Left lobe of liver (tissue), 2 donors: Measurements from ENCODE around the gene OPN3. TPM values are rescaled to one million over a fixed set of nuclear protein-coding genes. Genes with fewer than 3 reads are reported as not detected.

Experiments used
- ATAC-seq: fragments of 200-7000 bp; cut with Tn5 transposase; one replicate; pipeline ENCODE4 v1.9.1; 2020; ENCODE audit warnings: mild to moderate bottlenecking, moderate library complexity
- DNase-seq: peaks from one replicate; pipeline ENCODE4 v3.0.0-alpha.2; 2020; ENCODE audit warnings: low spot score
- total RNA-seq: library from RNA; stranded (reverse); gene quantifications from one replicate; pipeline ENCODE4 v1.2.1, GENCODE V29; 2021
- donor health status: DM: no; HTN: no; CAD: no; lungs with moderate emphysema.
- donor health status: DM: no; HTN: yes; CAD: no.

OPN3 gene
- total RNA-seq, 1 donor from 2014 or later, result 15.3 TPM

DNA sequence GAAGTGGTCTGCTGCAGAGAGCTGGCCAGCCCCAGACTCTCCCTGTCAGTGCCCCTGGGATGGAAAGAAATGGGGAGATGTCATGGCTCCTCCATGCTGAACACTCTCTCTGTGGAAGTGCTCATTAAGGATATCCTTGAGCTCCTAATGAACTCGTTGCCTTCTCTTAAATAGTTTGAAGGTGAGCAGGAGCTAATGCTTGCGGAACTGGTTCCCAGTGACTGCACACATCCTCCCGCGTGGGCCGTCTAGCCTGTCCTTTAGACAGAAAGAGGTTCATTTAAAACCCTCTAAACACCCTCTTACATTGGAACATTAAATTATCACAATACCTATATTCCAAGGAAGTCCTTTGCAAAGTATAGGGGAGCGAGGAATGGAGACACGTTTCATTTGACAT is 6.0 kb upstream of the OPN3 start:
- ATAC-seq (no peak), DNase-seq (no peak)

DNA sequence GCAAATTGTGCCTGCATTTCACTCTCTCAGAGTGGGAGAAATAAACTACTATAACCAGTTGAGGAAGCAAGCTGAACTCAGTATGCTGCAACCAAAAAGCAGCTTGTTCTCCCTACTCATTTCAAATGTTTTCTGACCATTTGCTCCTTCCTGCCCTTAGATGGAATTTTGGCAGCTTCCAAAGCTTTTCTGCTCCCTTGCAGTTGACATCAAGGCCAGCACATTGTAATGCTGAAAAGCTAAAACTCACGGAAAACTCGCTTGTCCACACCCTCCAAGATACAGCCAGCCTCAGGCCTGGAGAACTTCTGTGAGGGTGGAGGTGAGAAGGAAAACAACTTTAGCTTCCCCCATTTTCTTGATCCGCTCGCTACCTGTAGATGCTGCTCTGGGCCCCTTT is 5.0 kb upstream of the OPN3 start:
- DNase-seq, result no peak
- no peak for ATAC-seq

DNA sequence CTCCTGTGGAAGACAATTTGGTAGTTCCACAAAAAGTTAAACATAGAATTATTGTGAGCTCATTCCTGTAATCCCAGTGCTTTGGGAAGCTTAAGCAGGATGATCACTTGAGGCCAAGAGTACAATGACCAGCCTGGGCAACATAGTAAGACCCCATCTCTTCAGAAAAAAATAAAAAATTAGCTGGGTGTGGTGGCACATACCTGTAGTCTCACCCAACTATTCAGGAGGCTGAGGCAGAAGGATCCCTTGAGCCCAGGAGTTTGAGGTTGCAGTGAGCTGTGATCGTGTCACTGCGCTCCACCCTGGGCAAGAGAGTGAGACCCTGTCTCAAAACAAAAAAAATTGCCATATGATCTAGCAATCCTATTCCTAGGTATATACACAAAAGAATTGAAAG is 4.1 kb upstream of the OPN3 start:
- ATAC-seq, result no peak
- no peak for DNase-seq

DNA sequence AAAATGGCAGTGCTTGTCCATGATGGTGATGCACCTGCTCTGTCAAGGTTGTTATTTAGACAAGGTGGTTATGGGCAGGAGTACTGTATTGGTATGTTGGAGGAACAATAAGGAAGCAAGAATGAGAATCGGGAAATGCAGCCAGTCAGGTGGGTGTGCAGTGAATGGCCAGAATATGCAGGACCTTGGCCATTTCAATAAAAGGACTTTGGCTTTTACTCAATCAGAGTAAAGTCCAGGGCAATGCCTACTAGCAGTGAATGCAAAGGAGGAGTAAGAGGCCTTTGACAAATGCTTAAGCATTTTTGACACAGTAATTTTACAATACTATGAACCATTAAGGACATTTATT is 2.4 kb upstream of the OPN3 start:
- ATAC-seq (no peak), DNase-seq (no peak)

DNA sequence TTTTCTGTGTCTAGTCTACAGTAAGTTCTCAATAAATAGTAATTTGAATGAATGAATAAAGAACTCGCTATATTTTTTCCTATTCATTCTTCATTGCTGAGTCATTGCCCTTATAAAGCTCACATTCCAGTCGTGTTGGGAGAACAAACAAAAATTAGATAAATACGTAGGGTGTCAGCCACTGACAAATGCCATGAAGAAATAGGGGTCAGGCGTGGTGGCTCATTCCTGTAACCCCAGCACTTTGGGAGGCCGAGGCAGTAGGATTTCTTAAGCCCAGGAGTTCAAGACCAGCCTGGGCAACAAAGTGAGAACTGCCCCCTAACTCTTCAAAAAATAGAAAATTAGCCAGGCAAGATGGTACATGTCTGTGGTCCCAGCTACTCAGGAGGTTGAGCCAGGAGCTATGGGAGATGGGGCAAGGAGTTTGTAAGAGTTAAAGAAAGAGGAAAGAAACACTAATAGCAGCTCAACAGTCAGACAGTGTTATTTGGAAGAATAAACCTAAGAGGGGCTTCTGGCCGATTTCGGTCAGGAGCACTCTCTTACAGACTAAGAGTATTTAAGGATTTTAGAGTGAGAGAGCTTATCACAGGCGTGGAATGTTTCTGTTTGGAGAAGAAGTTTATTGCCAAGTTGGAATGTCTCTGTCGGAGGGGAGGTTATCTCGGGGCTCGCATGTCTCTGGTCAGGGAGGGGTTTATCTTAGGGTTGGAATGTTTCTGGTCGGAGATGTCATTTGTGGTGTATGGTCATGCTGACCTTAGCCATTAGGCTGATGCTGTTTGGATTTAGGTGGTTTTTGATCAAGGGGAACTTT is 1.8 kb upstream of the OPN3 start:
- no peak for DNase-seq
- ATAC-seq, result no peak

DNA sequence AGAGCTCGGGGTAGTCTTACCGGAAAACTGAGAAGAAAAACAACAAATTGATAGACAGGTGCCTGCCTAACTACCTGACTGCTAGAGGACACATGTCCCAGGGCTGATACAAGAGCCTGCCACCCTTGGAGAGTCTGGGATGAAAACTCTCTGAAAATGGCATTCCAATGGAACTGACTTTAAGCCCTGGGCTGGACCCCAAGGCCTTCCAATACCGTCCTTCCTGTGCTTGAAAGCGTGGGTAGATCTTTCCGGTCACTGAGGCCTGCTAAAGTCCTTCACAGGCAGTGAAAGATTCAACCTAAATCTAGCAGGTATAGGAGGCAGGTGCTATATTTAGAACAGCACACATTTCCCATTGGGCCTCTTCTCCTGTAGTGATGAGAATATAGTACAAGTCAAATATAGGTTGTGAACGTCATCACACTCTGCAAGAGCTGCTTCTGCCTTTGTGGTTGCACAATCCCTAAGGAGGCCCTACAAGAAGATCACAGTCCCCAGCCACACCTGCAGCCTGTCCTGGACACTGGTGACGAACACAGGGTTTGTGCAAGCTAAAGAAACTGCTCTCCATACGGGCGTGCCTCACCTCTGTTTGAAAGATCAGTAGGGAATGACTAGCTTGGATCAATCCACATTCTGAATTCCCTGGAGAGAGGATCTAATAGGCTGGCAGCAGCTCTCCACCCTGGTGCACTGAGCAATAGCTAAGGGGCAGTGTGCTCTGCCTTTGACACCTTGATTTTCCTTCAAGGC is 876 bp upstream of the OPN3 start:
- ATAC-seq (no peak), DNase-seq (no peak)

DNA sequence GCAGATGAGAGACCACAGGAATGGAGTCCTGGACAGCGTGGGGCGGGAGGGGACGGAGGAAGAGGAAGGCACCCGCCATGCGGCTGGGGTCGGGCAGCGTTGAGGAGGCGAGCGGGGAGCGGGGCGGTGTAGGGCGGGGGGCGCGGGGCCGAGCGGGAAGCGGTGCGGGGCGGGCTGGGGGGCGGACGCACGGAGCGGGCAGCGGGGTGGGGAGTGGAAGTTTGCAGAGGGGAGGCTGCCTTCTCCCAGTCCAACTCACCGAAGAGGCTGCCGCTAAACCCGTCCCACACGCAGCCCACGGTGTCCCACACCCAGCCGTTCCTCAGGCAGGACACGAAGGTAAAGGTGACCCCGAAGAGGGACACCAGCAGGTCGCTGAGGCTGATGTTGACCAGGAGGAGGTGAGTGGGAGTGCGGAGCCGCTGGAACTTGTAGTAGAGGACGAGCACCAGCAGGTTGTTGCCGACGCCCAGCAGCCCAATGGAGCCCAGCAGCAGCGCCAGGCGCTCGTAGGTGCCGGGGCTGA is 483 bp downstream of the OPN3 start:
- DNase-seq (peak; percentile 53), ATAC-seq (peak; percentile 40)

DNA sequence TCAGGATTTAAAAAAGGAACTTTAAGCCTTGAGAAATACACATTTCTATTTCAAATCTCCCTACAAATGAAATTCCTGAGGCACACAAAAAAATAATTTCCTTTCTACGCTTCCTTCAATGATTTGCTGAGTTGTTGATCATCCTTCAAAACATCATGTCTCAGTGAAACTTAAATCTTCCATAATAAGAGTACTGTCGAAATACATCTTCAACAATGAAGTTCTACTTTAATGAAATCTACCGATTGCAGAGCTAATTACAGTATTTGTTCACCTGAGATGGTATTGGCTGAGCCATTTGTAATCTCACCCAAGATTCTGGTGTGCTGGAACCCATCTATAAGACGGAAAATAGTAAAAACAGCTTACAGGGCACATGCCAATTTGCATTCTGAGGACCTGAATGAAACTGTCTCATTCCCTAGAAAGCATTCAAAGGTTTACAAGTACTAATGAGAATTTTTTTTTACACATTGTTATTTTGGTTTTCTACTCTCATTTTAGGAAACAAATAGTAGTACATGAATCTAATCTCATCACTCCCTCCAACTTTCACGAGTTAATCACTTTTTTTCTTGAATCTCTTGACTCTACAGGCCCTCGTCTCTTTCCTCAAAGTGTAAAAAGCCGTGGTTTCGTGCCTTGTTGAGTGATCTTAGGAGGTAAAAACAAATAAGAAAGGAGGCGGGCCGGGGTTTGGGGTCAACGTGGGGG is 1.1 kb downstream of the OPN3 start:
- DNase-seq (no peak), ATAC-seq (no peak)

DNA sequence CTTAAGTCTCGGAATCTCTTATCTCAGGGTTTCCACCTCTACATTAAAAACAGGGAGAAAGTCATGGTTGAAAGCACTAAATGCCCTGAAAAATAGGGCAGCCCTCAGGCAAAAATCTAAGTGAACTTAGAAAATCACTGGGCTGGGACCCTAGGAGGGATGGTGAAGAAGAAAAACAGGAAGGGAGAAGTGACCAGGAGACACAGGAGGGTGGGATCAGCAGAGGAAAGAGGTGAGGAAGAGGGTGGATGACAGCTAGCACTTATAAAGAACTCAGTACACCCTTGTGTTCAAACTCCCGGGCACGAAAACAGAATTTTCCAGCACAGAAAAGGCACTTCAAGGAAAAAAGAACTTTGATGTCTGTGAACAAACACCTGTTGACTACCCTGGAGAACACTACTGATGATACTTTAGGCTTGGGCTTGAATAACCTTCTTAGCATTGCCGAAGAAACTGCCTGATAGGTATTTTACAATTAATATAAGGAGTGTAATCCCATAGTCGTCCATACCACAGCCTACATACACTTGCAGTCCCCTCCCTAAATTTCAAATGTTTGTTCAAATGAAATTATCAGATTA is 2.0 kb downstream of the OPN3 start:
- DNase-seq, result no peak
- ATAC-seq, result no peak

DNA sequence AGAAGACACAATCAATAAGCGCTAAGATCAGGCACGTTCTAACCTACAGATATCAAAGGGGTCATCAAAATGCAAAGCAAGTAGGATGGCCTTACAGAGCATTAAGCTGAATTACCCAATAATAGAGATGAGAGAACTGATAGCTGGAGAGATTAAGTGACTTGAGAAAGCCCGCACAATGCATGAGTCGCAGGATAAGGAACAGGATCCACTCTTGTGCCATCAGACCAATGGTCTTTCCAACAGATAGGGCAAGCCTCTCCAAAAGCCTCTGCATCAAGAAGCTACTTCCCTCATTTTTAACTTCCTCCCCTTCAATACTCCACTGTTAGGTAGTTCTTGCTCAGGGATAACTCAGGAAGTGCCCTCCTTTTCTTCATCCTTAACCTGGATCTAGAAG is 2.6 kb downstream of the OPN3 start:
- no peak for ATAC-seq
- DNase-seq, result no peak

DNA sequence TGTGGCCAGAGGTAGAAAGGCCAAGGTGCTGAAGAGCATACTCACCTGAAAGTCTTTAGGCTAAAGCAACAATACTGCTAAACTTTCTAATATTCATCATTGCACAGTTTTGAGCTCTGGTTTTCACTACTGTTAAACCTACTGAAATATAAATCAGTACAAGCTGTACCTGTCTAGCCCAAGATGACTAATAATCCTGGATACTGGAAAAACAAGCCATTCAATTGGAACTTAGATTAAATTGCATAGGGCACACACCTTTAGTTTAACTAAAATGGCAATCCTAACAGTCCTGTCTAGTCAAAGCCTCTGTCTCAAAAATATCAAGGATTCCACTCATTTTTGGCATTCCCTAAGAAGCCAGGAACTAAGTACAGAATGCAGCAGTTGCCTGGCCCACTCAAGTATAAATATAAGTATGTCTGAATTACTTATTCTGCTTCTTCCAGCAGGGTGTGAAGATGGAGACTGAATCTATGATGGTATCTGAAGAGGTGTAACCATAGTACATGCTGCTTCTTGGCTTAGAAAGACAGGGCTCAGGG is 3.1 kb downstream of the OPN3 start:
- ATAC-seq, result no peak
- DNase-seq, result no peak

DNA sequence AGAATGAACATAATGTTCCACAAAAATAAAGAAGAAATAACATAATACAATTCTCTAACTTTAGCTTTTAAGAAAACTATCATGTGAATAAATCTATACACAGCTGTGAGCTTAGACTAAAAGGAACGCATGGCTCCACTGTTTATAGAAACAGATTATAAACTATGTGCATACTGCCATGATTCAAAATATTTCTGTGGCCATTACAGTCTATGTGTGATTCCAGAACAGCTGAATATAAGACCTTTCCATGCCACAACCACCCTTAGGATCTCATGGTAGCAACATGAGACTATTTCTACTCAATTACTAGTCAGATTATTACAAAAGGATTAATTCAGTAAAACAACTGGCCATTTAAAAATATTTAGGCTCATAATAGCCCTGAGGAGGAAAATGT is 3.9 kb downstream of the OPN3 start:
- ATAC-seq (no peak), DNase-seq (no peak)

DNA sequence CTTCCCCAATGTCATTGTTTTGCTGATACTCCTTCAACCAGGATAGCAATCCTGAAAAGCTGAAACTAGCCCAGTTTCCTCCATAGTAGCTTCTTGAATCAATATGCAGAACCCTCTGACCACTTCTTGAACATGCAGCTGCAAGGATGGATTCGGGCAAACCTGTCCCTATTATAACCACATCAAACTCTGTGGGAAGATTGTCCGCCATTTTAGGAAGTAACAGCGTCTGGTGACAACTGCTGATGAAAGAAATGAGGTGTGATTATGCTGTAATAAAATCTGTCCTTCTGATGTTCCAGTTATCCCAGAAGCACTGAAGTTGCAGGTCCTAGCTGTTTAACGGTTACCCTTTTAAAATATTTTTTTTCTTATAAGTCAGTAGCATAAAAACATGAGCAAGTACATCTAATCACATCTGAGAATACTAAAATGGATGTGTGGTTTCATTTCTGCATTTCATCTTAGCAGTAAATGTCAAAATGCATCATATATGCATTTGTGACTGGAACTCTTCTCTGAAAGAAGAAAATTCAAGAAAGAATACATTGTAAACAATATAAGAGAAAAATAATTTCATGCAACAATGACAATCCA is 4.5 kb downstream of the OPN3 start:
- ATAC-seq, result no peak
- DNase-seq, result no peak

DNA sequence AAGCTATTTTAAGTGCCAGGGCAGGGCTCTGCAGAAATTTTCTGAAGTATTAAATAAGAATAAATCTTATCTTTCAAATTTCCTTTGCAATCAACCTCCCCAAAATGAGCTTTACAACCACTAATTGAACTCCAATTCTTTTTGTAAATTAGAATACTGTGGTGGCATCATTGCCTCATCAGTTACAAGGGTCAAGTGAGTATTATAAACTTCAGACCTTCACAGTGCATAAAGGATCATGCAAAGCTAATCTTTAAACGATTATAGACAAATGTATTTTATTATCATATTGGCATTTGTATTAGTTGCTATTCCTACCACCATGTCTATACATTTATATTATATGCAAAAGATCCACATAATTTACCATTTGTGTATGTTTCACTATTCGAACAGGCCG is 7.2 kb downstream of the OPN3 start:
- ATAC-seq (peak; percentile 53), DNase-seq (no peak)

DNA sequence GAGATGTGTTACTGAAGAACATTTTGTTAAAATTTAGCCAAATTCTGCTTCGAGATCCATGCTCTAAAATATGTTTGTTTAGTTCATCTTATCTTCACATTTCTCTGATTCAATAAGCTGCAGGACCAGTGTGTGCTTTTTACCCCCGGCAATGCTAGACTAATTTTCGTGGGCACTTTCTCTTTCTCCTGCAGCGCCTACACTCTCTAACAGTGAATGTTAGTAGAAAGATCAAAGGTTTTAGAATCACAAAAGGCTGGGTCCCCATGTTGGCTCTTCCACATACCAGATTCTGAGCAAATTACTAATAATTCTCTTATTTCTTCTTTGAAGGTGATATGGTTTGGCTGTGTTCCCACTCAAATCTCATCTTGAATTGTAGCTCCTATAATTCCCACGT is 8.5 kb downstream of the OPN3 start:
- ATAC-seq, result peak; percentile 77
- no peak for DNase-seq

DNA sequence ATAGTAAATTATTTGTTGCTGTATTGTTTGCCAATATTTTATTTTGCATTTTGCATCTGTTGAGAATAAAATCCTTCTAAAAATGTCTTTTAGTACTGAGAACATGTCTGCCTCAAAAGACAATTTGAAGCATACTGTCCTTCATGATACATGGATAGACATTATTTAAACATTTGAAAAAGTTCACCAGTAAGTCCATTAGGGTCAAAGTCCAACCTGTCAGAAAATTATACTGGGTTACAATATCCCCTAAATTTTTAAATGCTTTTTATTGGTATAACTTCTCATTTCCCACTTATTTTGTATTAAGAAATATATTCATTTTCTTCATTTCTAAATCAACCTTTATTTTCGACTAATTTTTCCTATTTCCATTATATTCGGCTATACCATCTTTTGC is 9.3 kb downstream of the OPN3 start:
- DNase-seq, result no peak
- ATAC-seq, result no peak

DNA sequence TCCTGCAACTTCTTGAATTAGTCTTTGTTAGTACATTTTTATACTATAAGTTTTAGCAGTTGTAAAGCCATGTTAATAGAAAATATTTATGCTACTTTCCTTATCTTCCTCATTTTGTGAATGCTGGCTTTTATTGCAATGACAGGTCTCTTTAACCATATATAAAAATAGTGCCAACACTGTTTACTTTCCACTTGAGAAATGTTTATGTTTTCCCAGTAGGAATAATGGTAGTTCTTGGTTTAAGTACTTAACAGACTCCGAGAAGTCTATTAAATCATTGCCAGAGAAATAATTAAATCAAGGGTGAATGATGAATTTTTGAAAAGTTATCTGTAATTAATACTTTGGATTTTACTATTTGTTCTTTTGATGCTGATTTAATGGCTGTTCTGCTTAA is 9.7 kb downstream of the OPN3 start:
- DNase-seq (no peak), ATAC-seq (no peak)

DNA sequence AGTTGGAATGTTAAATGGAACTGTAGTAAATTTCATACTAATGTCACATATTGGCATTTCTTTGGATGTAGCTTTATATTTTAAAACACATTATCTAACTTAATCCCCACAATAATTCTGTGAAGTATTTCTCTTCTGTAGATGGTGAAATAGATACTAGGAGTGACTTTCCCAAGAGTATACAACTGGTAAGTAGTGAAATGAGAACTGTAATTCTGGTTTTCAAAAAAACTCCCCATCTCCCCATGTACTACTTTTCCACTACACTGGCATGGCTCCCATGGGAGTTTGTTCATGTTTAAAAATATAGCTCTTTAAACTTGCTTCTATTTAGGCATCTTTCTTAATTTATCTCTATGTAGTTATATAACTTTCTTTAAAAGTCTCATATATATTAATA is 10.2 kb downstream of the OPN3 start:
- ATAC-seq (no peak), DNase-seq (no peak)

DNA sequence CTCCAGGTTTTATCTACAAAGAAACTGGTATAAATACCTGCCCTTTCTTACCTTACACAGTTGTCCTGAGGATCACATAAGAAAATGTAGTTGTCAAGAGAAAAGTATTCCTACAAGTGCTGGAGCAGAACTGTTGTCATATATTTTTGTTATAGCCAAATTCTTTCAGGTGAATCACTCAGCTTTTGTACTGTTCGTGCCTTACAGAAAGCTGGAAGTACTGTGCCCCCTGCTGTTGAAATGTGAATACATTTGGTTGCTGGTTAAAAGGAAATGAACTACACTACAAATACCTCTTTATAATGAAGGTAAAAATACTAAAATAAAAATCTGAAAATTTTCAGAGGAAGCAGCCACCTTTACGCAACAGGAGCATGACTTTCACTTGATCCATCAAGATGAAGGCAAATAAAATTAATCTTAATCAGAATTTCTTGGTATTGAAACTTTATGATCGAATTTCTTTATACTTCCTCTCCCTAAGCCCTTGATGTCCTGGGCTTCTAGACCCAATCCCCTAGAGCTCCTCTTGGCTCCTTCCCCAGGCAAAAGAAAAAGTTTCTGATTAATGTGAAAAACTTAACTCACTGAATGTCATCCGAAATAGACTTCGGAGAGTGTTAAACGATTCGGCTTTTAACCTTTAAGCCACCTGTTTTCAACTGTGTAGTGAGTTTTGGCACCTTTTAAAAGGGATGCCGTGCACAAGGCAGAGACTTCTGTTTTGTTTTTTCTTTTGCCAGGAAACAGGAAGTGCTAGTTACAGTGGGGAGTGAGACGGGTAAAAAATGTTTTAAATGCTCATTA is 12.5 kb downstream of the OPN3 start:
- DNase-seq (no peak), ATAC-seq (peak; percentile 82)

DNA sequence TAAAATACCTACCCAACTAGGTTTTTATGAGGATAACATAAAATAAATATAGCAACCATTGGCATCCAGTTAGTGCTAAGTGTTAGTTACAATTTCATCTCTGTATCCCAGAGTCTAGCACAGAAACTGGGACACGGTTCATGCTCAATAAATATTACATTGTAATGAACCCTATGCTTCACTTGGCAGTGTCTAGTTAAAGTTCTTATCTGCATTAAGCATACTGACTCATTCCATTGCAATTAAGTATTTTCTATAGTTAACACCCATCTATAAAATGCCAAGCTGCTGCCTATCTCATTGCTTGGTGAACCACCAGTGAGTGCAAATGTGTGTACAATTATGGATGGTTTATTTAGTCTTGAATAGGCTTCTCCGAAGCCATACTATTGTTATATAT is 15.2 kb downstream of the OPN3 start:
- ATAC-seq, result no peak
- DNase-seq, result no peak
